ENCODE results near the gene ZMIZ1. TPM values are rescaled to one million over a fixed set of nuclear protein-coding genes. Genes with fewer than 3 reads are reported as not detected.

The ZMIZ1 gene
- total RNA-seq, 1 experiment from 2014 or later, result 20.4 TPM

DNA sequence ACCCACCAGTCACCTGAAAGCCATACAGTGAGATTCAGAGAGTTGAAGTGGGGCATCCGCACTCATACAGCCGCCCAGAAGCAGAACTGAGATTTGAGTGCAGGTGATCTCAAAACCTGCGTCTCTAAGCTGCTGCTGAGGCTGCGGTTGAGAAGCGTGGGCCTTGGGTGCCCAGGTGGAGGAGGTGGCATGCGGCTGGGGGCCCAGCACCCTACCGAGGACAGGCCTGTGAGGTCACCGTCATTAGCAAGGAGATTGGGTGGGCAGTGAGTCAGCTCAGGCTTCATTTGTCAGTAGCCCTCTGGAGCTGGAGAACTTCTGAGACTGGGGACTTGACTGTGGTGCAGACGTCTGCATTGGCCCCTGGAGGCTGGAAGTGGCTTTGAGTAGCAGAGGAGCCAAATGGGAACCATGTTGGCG is 29.8 kb downstream of the ZMIZ1 start:
- H3K27me3 ChIP-seq (ENCODE audit: control insufficient read depth, insufficient read depth, low read length), result no peaks in the 10 kb centered on the region
- no peak for DNase-seq
- no peaks in the 10 kb centered on the region for H3K36me3 ChIP-seq (replicated peaks; ENCODE audit: control insufficient read depth, insufficient read depth, low read length)
- no peak overlapping the region for H3K4me3 ChIP-seq (ENCODE audit: insufficient read depth, low read depth, low read length)

DNA sequence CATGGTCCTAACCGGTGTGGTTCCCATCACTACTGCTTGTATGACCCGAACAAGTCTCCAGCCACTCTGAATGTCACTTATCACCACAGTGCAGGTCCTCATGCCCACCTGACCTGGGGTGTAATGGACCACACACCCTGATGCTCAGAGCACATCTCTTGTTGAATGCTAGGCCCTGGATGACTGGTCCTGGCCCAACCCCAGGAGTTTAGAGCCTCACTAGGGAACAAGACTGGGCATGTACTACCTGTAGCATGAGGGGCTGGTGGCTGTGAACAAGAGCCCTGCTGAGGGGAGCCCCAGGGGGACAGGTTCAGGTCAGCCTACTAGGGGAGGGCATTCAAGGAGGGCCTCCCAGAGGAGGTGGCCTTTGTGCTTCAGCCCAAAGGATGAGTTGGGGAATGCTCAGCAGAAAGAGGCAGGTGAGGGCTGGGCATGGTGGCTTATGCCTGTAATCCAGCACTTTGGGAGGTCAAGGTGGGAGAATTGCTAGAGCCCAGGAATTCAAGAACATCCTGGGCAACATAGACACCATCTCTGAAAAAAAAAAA is 31.2 kb downstream of the ZMIZ1 start:
- no peak for DNase-seq
- H3K4me3 ChIP-seq (ENCODE audit: insufficient read depth, low read depth, low read length), result no peak overlapping the region
- no peaks in the 10 kb centered on the region for H3K36me3 ChIP-seq (replicated peaks; ENCODE audit: control insufficient read depth, insufficient read depth, low read length)
- H3K27me3 ChIP-seq (ENCODE audit: control insufficient read depth, insufficient read depth, low read length), result no peaks in the 10 kb centered on the region

DNA sequence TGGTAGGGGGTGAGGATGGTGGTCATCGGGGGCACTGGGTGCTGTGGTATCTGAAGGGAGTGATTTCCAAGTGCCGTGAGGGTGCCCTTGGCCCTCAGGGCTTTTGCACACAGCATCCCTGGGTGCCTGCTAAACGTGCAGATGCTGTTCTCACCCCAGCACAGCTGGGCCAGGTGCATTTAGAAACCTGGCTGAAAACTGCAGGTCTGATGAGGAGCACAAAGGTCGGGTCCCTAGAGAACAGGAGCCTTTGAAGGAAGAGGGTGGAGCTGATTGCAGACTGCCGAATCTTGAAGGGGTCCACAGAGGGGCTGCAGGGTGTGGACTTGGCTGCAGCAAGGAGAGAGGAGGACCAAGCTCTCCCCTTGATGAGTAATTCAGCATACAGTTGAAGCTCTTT is 32.0 kb downstream of the ZMIZ1 start:
- DNase-seq, result peak; percentile 38
- no peaks in the 10 kb centered on the region for H3K27me3 ChIP-seq (ENCODE audit: control insufficient read depth, insufficient read depth, low read length)
- no peaks in the 10 kb centered on the region for H3K36me3 ChIP-seq (replicated peaks; ENCODE audit: control insufficient read depth, insufficient read depth, low read length)
- no peak overlapping the region for H3K4me3 ChIP-seq (ENCODE audit: insufficient read depth, low read depth, low read length)

DNA sequence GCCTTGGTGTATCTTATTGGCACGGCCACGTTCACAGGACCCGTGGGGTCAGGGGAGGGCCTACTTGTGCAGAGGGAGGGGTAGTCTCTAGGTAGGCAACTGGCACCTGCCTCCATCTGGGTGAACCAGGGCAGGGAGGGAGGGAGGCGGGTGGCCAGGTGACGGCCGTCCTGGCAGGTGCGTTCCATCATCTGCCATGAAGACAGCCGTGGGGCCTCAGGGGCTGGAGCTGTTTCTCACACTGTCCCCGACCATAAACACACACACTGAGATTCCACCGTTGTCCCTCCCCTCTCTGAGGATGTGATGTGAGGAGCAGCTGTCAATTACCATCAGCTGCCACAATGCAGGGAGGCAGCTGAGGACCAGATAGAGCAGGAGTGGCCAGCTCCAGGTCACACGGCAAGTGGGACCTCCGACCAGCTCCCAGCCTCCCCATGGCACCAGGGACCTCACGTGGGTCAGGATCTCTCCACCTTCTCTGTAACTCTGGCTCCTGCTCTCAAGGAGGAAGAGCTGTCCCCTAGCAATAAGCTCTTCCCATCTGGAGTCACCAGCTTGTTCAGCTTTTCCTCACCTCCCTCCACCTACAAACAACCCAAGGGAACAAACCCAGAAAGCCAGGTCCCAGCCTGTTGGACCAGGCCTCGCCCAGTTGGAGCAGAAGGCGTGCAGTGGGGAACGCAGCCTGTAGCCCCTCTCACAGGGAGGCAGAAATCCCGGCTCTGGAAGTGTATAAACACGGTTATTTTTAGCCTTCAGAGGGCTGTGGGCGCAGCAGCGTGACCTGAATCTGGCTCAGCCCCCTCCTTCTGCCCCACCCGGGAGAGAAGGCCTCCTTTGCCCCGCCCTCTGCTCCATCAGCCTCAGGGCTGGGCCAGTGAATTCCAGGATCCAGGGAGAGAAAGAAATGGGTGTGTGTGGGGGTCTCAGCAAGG is 33.1 kb downstream of the ZMIZ1 start:
- H3K27me3 ChIP-seq (ENCODE audit: control insufficient read depth, insufficient read depth, low read length), result no peaks in the 10 kb centered on the region
- no peak overlapping the region for H3K4me3 ChIP-seq (ENCODE audit: insufficient read depth, low read depth, low read length)
- DNase-seq, result peak; percentile 82
- no peaks in the 10 kb centered on the region for H3K36me3 ChIP-seq (replicated peaks; ENCODE audit: control insufficient read depth, insufficient read depth, low read length)

DNA sequence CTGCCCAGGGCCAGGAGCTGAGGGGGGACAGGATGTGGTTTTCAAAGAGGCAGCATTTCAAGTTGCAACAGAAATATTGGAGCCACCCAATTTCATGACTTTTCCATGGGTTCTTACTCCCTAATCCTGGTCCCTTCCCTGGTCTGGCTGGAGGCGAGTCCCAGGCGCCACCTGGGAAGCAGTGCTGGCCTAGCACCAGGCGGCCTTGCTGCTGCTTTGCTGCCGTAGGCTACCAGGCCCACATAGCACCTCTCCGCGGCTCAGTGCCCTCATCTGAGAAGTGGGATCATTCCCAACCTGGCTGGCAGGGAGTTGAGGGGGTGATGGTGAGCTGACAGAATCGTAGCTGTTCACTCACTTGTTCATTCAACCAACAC is 33.7 kb downstream of the ZMIZ1 start:
- no peak overlapping the region for H3K4me3 ChIP-seq (ENCODE audit: insufficient read depth, low read depth, low read length)
- no peaks in the 10 kb centered on the region for H3K36me3 ChIP-seq (replicated peaks; ENCODE audit: control insufficient read depth, insufficient read depth, low read length)
- no peaks in the 10 kb centered on the region for H3K27me3 ChIP-seq (ENCODE audit: control insufficient read depth, insufficient read depth, low read length)
- DNase-seq, result peak; percentile 82

DNA sequence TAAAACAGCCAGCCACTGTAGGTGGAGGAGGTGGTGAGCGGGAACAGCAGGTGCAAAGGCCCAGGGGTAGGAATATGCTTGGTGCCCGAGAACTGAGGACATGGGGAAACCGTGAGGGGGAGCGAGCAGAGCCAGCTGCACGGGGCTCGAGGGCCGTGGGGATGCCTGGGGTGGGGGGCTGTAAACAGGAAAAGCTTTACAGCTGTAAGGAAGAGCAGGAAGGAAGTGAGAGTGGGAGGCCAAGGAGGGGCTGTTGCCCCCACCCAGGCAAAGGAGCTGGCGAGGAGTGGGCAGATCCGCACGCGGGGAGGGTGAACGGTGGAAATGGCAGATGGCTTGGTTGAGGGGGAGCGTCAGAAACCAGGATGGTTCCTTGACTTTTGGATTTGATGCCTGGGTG is 34.4 kb downstream of the ZMIZ1 start:
- no peaks in the 10 kb centered on the region for H3K27me3 ChIP-seq (ENCODE audit: control insufficient read depth, insufficient read depth, low read length)
- no peaks in the 10 kb centered on the region for H3K36me3 ChIP-seq (replicated peaks; ENCODE audit: control insufficient read depth, insufficient read depth, low read length)
- DNase-seq, result no peak
- no peak overlapping the region for H3K4me3 ChIP-seq (ENCODE audit: insufficient read depth, low read depth, low read length)

DNA sequence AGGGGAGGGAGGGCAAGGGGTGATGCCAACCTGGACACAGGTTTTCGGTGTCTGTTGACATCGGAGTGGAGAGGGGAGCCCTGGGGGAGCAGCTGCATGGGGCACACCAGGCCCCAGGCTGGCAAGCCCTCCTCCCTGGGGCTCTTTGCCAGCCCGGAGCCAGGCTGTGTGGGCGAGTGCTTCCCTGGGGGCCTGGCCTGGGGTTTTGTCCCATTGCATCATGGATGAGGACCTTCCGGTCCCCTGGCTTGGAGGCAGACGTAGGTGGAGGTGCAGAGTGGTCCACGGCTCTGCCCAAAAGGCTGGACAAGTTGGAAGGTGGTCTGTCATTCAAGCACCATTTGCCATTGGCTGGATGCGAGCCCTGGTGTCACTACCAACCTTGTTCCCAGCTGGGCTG is 34.8 kb downstream of the ZMIZ1 start:
- no peak for DNase-seq
- Histone ChIP-seq H3K4me3 (ENCODE audit: insufficient read depth, low read depth, low read length) (no peak overlapping the region), H3K36me3 (replicated peaks; ENCODE audit: control insufficient read depth, insufficient read depth, low read length) (no peaks in the 10 kb centered on the region), H3K27me3 (ENCODE audit: control insufficient read depth, insufficient read depth, low read length) (no peaks in the 10 kb centered on the region)

DNA sequence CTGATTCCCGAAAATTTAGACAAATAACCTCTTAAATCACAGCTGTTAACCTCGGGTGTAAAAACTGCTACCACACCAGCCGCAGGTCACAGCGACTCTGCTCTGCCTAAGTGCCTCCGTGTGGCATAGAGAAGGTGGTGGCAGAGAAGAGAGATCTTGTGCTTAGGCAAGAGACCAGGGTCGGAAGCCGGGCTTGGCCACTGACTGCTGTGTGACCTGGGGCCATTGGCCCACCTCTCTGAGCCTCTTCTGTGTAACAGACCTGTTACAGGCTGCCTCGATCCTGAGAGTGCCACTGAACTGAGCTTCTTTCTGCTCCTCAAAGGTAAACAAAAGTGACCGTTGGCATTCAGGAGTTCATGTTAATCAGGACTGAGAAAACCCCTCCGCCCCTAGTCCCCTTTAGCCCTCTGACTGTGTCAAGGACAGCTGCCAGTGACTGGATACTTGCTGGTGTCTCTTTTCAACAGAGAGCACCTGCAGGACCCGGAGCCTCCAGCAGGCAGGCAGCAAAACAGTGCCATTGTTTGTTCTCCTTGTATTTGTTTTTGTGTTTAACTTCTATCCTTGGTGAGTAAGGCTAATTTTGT is 36.5 kb downstream of the ZMIZ1 start:
- H3K4me3 ChIP-seq (ENCODE audit: insufficient read depth, low read depth, low read length), result no peak overlapping the region
- no peaks in the 10 kb centered on the region for H3K36me3 ChIP-seq (replicated peaks; ENCODE audit: control insufficient read depth, insufficient read depth, low read length)
- no peaks in the 10 kb centered on the region for H3K27me3 ChIP-seq (ENCODE audit: control insufficient read depth, insufficient read depth, low read length)
- peak; percentile 78 for DNase-seq

DNA sequence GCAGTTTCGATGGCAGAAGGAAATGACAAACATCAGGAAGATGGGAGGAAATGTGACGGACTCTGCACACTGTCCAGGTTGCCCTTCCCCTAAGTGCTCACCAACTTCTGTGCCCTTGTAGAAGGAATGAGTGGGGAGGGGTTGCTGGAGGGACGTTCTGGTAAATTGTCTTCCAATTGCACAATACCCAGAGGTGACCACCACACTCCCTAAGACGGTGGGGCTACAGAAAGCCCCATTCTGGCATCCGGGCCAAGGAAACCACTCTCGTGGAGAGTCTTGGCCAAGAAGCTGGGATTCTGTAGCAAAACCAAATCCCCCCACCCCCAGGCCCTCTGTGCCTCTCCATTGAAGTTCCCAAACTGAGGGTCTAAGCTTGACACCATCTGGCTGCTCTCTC is 37.1 kb downstream of the ZMIZ1 start:
- Histone ChIP-seq H3K27me3 (ENCODE audit: control insufficient read depth, insufficient read depth, low read length) (no peaks in the 10 kb centered on the region), H3K4me3 (ENCODE audit: insufficient read depth, low read depth, low read length) (no peak overlapping the region), H3K36me3 (replicated peaks; ENCODE audit: control insufficient read depth, insufficient read depth, low read length) (no peaks in the 10 kb centered on the region; the same call in 1 of the 2 replicates)
- no peak for DNase-seq

DNA sequence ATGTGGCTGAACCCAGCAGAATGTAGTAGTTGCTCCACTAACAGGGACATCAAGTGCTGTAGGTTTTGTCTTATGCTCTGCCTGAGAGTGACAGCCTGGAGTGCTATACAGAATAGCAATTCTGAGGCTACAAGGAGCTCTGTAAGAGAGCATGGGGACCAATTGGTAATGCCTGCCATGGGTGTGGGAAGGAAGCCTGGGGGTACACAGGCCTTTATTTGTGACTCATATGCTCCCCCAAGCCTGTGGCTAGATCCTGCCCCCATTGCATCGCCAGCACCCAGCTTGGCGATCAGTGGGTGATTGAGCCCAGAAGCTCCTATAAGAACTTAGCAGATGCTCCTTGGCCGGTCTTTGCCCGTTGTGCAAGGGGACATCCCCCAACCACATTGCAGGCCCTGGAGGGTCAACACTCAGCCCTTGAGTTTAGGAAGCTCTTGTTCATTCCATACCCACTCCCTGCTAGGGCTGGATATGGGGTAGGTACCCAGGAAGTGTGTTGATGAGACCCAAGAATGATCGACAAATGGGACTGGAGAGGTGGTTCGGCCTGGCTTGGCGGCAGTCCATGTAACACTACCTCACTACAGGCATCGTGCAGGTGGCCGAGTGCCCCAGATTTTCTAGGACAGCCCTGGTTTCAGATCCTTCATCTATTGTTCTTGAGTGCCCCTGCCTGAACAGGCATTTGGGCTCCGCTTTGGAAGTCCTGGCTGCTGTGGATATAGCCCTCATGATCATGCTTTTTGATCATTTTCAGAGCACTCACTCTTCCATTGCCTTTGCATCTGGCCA is 37.7 kb downstream of the ZMIZ1 start:
- DNase-seq, result no peak
- Histone ChIP-seq H3K27me3 (ENCODE audit: control insufficient read depth, insufficient read depth, low read length) (no peaks in the 10 kb centered on the region), H3K4me3 (ENCODE audit: insufficient read depth, low read depth, low read length) (no peak overlapping the region), H3K36me3 (replicated peaks; ENCODE audit: control insufficient read depth, insufficient read depth, low read length) (no peaks in the 10 kb centered on the region; the same call in 1 of the 2 replicates)

DNA sequence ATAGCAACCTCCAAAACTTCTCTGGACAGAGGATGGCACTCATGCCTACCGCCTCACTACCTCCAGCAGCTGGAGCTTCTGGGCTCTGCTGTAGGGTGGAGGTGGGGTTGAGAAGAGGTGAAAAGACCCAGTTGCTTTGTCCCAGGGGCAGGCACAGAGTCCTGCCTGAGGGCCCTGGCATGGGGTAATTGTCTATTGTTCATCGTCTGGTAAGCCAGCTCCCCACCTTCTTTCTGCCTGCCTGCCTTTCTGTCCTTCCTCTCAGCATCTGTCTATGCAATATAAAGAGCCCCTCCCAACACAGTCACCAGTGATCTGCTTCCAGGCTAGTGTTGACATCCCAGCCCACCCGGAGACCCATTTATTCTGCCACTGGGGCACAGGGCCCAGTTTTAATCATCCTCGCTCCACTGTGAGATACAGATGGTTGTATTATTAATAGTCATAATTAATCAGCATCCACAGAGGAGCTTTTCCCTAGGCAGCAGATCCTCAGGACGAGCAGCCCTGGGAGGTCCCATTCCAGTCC is 39.0 kb downstream of the ZMIZ1 start:
- Histone ChIP-seq H3K36me3 (replicated peaks; ENCODE audit: control insufficient read depth, insufficient read depth, low read length) (no peaks in the 10 kb centered on the region; the same call in 1 of the 2 replicates), H3K27me3 (ENCODE audit: control insufficient read depth, insufficient read depth, low read length) (no peaks in the 10 kb centered on the region), H3K4me3 (ENCODE audit: insufficient read depth, low read depth, low read length) (no peak overlapping the region)
- no peak for DNase-seq

DNA sequence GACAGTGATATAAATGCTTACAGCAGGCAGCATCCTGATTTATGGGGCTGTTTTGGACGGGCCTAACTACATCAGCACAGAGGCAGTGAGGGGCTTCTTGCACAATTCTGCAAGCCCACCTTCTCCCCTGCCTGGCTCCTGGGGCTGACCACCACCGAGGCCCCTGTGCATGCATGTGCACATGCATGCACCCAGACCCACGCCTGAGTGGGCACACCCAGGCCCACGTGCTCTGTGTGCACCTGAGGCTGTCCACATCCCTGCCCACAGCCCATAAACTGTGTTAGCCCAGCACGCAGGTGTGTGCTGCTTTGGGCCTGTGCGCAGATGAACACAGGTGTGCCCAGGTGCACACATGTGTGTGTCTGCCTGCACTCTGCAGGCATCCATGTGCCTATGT is 40.0 kb downstream of the ZMIZ1 start:
- Histone ChIP-seq H3K4me3 (ENCODE audit: insufficient read depth, low read depth, low read length) (no peak overlapping the region), H3K27me3 (ENCODE audit: control insufficient read depth, insufficient read depth, low read length) (no peaks in the 10 kb centered on the region), H3K36me3 (replicated peaks; ENCODE audit: control insufficient read depth, insufficient read depth, low read length) (no peaks in the 10 kb centered on the region; the same call in 1 of the 2 replicates)
- no peak for DNase-seq

DNA sequence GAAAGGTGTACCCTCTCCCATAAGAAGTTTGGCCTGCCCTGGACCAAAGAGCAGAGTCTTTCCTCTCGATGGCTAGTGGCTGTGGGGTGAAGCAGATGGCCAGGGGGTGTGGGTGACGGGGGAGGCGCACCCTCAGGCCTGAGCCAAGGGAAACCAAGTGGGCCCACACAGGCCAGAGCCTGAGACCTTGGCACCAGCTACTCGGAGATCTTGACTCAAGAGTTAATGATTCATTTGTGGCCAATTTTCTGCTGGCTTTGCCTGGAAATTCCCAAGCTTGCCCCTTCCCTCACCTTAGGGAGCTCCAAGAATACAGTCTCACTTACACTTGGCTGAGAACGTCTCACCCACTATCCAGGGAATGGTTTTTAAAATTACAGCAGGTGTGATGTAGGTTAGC is 42.7 kb downstream of the ZMIZ1 start:
- Histone ChIP-seq H3K27me3 (ENCODE audit: control insufficient read depth, insufficient read depth, low read length) (no peaks in the 10 kb centered on the region), H3K36me3 (replicated peaks; ENCODE audit: control insufficient read depth, insufficient read depth, low read length) (no peaks in the 10 kb centered on the region; the same call in 1 of the 2 replicates), H3K4me3 (ENCODE audit: insufficient read depth, low read depth, low read length) (no peak overlapping the region)
- DNase-seq, result no peak

All from H7 (cell line).